HG02943 (cell line): Measurements from ENCODE around the gene CLSTN3.

Experiments
- ATAC-seq: cut with Tn5 transposase; IDR thresholded peaks from one replicate; pipeline ENCODE4 v1.9.1; 2021; ENCODE audit warnings: mild to moderate bottlenecking, low read depth, moderate library complexity; ENCODE audit not compliant: unreplicated experiment

CLSTN3 gene

DNA sequence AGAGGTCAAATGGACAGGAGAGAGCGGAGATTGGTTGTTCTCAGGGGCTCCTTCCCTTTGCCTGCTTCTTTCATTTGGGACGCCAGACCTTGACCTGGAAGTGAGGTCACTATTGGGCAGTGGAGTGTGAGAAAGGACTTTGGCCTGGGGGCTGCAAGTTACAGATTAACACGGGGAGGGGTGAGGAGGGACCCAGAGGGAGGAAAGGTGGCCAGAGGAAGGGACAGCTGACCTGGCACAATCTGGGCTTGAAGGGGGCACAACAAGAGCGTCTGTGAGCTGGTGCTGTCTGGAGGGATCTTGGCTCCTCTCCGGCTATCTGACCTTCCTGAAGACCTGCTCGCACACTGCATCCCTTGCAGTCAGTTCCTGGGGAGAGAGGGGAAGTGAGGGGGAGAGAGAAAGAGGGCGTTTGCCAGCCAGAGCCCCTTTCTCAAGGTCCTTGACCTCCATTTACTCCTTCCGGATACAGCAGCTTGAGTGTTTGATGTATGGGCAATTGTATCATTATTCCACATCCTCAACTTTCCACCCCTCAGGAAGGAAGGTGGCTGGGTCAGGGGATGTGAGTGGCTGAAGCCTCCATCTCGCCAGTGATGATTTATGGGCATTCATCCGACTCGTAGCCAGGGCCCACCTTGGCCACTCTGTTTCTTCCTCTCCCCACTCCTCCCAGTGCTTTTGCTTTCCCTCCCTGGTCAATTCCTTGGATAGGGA lies 6.2 kb upstream of the CLSTN3 start:
- no peak for ATAC-seq

GRCh38 chr12:7125632-7126227 lies 4.4 kb upstream of the CLSTN3 start:
- ATAC-seq: no peak

- no peak for ATAC-seq
Measured at GRCh38 chr12:7127916-7128626, 2.1 kb upstream of the CLSTN3 start.

DNA sequence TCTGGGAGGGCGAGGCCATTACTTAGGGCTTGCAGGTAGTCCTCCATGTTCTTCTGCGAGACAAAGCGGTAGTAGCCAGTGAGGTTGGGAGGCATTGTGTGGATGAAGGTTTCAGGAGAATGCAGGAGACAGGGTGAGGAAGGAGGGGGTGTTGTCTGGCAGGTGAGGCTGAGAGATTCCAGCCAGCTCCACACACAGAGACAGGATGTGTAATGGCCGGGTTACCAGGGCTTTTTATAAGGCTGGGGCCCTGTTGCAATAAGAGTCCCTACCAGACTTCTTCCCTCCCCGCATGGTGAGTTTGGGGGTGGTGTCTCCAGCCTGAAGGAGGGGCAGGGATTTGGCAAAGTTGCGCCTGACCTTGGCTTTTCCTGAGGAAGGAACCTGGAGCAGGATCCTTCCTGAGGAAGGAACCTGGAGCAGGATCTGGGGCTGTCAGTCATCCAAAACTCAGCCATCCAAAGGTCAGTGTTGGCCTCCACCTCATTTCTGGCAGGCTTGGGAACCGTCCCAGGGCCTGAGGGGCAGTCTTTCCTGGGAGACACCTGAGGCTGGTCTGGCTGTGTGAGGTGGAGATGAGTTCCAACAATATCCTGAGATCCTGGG lies 1.4 kb upstream of the CLSTN3 start, which contains the start of gene RBP5:
TSS of gene RBP5 (minus strand) at position 209 of the 606 bp plus-strand sequence. CDS start at position 95, 114 bp downstream.
- no peak for ATAC-seq

- ATAC-seq: no peak
Measured at GRCh38 chr12:7129287-7129871, 792 bp upstream of the CLSTN3 start.

- ATAC-seq: no peak
Measured at GRCh38 chr12:7130701-7131501, 730 bp downstream of the CLSTN3 start.

DNA sequence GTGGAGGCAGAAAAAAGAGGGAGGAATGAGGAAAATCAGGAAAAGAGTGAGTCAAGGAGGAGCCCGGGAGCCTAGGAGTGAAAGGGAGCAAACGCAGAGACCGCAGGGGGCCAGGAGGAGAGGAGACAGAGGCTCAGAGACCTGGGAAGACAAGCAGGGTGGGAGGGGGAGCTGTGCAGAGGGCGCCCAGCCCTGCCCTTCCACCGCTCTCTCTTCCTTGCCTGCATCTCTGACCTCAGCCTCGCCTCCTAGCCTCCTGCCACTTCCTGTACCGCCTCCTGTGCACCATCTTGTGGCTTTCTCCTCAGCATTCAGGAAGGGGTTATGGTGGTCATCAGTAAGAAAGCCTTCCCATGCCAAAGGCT lies 1.3 kb downstream of the CLSTN3 start:
- ATAC-seq: no peak

- no peak for ATAC-seq
Measured at GRCh38 chr12:7134396-7135166, 4.4 kb downstream of the CLSTN3 start.

DNA sequence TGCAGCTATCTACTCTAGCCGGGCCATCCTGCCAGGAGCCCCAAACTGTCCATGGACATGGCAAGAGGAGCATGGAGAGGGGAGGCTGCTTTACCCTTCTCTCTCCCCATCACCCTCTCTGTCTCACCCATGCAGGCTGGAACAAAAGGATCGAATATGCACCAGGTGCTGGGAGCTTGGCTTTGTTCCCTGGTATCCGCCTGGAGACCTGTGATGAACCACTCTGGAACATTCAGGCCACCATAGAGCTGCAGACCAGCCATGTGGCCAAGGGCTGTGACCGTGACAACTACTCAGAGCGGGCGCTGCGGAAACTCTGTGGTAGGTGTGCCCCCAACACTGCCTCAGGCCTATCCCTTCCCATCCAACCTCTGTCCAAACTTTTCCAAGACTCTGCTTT lies 5.9 kb downstream of the CLSTN3 start:
- no peak for ATAC-seq

DNA sequence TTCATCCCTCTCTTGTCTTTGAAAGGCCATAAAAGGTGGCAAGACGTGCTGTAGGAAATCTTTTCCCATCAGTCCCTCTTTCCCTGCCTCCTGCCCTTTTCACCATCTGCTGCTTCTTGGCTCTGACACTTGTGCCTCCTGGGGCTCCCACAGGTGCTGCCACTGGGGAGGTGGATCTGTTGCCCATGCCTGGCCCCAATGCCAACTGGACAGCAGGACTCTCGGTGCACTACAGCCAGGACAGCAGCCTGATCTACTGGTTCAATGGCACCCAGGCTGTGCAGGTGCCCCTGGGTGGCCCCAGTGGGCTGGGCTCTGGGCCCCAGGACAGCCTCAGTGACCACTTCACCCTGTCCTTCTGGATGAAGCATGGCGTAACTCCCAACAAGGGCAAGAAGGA lies 6.5 kb downstream of the CLSTN3 start:
- ATAC-seq: no peak

- no peak for ATAC-seq
Measured at GRCh38 chr12:7137908-7138307, 7.7 kb downstream of the CLSTN3 start.

DNA sequence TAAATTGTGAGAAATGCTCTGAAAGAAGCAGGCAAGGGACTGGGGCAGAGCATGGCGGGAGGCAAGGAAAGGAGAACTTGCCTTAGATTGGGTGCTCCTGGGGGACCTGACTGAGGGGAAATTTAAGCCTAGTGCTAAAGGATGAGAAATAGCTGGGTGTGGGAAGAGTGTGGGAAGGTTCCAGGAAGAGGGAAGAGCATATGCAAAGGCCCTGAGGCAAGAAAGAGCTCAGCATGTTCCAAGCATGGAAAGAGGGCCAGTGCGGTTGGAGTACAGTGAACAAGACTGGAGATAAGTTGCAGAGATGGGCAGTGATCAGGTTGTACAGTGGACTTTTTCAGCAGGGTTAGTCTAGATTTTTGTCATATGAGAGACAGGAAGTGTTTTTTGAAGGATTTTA lies 9.0 kb downstream of the CLSTN3 start:
- no peak for ATAC-seq

DNA sequence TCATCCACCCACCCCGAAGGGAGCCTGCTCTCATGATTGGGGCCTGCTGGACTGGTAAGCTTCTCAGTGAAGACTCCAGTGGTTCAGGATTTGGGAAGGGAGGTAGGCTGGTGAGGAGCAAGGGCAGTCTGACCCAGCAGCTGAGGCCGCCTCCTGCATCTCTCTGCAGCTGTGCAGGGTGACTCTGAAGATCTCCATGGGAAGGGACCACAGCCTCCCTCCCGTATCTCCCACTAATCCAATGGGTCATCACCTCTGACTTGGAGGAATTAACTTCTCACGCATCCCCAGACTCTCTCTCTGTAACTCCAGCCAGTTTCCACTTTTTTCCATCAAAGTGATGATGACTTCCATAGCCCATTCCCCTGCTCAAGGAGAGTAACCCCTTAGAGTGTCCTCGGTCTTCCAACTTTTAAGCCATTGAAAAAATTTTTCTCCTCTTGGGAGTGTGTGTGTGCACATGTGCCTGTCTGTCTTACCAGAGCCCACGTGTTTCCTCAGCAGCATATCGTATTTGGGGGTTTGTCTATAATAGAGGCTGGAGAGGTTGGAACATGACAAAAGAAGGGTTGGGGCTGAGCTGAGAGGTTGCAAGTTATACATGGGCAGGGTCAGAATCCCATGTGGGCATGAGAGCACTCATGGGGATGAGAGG lies 11.3 kb downstream of the CLSTN3 start:
- no peak for ATAC-seq

- no peak for ATAC-seq
Measured at GRCh38 chr12:7142056-7142644, 12.0 kb downstream of the CLSTN3 start.

DNA sequence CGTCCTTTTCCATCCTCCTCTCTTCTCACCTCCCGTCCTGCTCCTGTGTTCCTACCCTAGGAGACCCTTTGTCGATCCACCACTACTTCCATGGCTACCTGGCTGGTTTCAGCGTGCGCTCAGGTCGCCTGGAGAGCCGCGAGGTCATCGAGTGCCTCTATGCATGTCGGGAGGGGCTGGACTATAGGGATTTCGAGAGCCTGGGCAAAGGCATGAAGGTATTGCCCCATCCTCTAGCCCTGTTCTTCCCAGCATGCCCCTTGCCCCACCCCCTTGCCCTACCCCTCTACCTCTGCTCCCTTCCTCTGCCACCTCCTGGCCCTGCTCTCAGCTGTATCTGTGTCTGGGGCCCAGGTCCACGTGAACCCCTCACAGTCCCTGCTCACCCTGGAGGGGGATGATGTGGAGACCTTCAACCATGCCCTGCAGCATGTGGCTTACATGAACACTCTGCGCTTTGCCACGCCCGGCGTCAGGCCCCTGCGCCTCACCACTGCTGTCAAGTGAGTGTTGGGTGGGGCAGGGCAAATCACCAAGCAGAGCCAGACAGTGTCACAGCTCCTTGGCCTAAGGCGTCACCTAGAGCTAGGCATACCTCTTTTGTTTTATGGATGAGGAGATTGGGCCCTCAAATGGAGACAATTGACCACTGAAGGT lies 12.8 kb downstream of the CLSTN3 start:
- ATAC-seq: no peak

- ATAC-seq: no peak
Measured at GRCh38 chr12:7143564-7143963, 13.4 kb downstream of the CLSTN3 start.

GRCh38 chr12:7144414-7145120 lies 14.4 kb downstream of the CLSTN3 start:
- ATAC-seq: no peak
